GM08714 (cell line): ENCODE measurements around the gene CAPN12.
"Not testable (repeated sequence)": the region's sequence is repeated elsewhere in the genome, so short reads cannot be mapped to it uniquely, and the experiment has no call there.

Source experiments
- H3K4me3 ChIP-seq: fragments of 200-500 bp; sonication (Bioruptor generic); 2 replicates; pipeline ENCODE4 v1.5.1; 2014; ENCODE audit warnings: mild to moderate bottlenecking, low read length, inconsistent platforms
- ZNF274 ChIP-seq: IDR thresholded peaks from 2 replicates; pipeline ENCODE4 v1.6.1; 2012; ENCODE audit warnings: mild to moderate bottlenecking, low read depth, low read length

The CAPN12 gene, protein sequence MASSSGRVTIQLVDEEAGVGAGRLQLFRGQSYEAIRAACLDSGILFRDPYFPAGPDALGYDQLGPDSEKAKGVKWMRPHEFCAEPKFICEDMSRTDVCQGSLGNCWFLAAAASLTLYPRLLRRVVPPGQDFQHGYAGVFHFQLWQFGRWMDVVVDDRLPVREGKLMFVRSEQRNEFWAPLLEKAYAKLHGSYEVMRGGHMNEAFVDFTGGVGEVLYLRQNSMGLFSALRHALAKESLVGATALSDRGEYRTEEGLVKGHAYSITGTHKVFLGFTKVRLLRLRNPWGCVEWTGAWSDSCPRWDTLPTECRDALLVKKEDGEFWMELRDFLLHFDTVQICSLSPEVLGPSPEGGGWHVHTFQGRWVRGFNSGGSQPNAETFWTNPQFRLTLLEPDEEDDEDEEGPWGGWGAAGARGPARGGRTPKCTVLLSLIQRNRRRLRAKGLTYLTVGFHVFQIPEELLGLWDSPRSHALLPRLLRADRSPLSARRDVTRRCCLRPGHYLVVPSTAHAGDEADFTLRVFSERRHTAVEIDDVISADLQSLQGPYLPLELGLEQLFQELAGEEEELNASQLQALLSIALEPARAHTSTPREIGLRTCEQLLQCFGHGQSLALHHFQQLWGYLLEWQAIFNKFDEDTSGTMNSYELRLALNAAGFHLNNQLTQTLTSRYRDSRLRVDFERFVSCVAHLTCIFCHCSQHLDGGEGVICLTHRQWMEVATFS

GRCh38 chr19:38744298-38744681, at the start of gene CAPN12:
CAPN12 (minus strand) TSS chr19:38744474; CDS start chr19:38744165, 309 bp downstream.
- no peak for TF ChIP-seq ZNF274
- H3K4me3 ChIP-seq = no peak within 1 kb of the TSS

DNA sequence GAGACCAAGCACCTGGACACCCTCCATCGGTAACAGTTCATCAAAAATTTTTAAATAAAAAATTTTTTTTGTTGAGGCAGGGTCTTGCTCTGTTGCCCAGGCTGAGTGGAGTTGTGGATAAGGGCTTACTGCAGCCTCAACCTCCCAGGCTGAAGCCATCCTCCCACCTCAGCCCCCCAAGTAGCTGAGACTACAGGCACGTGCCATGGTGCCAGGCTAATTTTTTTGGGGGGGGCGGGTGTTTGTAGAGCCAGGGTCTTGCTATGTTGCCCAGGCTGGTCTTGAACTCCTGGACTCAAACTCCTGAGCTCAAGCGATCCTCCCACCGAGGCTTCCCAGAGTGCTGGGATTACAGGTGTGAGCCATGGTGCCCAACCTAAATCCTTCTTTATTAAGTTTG, 49.4 kb upstream of the CAPN12 start:
- TF ChIP-seq ZNF274 = no peak
- no peak overlapping the region for H3K4me3 ChIP-seq

- TF ChIP-seq ZNF274 = no peak
- no peak overlapping the region for H3K4me3 ChIP-seq
These were observed 48.9 kb upstream of the CAPN12 start for GRCh38 chr19:38793177-38793576.

- TF ChIP-seq ZNF274 = no peak
These were observed 48.2 kb upstream of the CAPN12 start for GRCh38 chr19:38792250-38793111.

GRCh38 chr19:38791451-38792064, 47.3 kb upstream of the CAPN12 start:
- H3K4me3 ChIP-seq = not testable (repeated sequence)

More at GRCh38 chr19:38792250-38793111, 48.2 kb upstream of the CAPN12 start:
- no peak overlapping the region for H3K4me3 ChIP-seq

GRCh38 chr19:38790507-38791403, 46.5 kb upstream of the CAPN12 start:
- H3K4me3 ChIP-seq = not testable (repeated sequence)

GRCh38 chr19:38788478-38789243, 44.4 kb upstream of the CAPN12 start, which contains the start of gene LGALS7B:
LGALS7B (plus strand) TSS chr19:38789200; CDS start chr19:38789227, 27 bp downstream.
- TF ChIP-seq ZNF274 = no peak
- H3K4me3 ChIP-seq = no peak within 1 kb of the TSS

DNA sequence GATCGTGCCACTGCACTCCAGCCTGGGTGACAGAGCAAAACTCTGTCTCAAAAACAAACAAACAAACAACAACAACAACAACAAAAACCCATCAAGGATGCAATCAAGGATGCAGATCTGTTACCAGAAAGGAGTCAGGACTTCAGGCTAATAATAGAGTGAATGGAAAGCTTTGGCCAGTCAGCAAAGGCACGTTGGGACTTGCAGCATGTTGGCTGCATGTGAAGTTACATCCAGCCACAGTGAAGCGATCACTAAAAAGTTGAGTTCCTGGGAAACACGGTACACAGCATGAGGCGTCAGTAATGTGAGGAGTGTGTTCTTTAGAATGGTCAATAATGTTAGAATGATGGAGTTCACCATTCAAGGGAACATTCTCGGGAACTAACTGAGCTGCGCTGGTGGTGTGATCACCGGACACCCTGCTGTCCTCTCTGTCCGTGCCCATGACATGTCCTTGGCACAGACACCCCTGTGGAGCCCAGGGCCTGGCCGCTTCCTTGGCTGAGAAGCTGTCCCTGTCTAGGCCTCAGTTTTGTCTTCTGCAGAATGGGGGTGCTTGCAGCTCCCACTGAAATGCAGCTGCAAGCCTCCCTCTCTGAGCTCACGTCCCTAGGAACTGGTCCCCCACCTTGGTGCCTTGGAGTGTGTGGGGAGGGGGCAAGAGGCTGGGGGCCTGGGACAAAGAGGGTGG, 42.4 kb upstream of the CAPN12 start:
- TF ChIP-seq ZNF274 = no peak
- H3K4me3 ChIP-seq = no peak overlapping the region

DNA sequence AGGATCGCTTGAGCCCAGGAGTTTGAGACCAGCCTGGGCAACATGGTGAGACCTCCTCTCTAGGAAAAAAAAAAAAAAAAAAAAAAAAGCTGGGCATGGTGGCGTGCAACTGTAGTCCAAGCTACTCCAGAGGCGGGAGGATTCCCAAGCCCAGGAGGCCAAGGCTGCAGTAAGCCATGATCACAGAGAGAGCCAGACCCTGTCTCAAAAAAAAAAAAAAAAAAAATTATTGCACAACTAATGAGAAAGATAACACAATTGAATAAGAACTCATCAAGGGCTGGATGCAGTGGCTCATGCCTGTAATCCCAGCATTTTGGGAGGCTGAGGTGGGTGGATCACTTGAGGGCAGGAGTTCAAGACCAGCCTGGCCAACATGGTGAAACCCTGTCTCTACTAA, 41.8 kb upstream of the CAPN12 start:
- H3K4me3 ChIP-seq = not testable (repeated sequence)

- TF ChIP-seq ZNF274 = no peak
These were observed 41.0 kb upstream of the CAPN12 start for GRCh38 chr19:38785187-38785699.

DNA sequence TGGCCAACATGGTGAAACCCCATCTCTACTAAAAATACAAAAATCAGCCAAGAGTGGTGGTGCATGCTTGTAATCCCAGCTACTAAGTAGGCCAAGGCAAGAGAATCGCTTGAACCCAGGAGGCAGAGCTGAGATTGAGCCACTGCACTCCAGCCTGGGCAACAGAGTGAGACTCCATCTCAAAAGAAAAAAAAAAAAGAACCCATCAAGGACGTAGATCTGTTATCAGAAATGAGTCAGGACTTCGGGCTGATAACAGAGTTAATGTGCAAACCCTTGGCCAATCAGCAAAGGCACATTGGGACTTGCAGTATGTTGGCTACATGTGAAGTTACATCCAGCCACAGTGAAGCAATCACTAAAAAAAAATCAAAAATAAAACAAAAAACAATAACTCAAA, 40.0 kb upstream of the CAPN12 start:
- no peak for TF ChIP-seq ZNF274
- no peak overlapping the region for H3K4me3 ChIP-seq

More at GRCh38 chr19:38785187-38785699, 41.0 kb upstream of the CAPN12 start:
- H3K4me3 ChIP-seq = no peak overlapping the region

- H3K4me3 ChIP-seq = not testable (repeated sequence)
These were observed 37.9 kb upstream of the CAPN12 start for GRCh38 chr19:38782212-38782611.
